ENCODE results near the gene IDE. TPM values are rescaled to one million over a fixed set of nuclear protein-coding genes. Genes with fewer than 3 reads are reported as not detected.

IDE gene
- polyA plus RNA-seq, 3 donors: 10.7 to 21.8 (median 15.6) TPM

DNA sequence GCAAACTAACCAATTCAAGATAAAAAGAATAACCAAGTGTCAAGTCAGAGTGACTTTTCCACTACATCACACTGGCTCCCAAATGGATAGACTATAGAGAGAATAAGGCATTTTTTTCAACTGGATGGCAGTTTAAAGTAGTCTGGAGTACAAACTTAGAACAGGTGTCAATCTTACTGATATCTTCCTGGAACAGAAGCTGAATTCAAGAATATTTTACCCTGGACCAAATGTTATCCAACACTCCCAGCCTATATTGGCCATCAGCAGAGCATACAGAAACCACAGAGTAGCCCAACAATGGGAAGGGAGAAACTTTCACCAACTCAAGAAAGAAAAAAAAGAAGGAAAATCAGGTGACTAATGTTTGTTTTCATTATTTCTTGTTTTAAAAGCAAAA is 11.5 kb downstream of the IDE start:
- Mint-ChIP-seq H3K4me3 (no peak overlapping the region), H3K36me3 (peaks cover 53 to 80% of the 10 kb centered on the region in 2 donors), H3K27me3 (ENCODE audit: low read depth in 3 of 3) (peaks cover 0 to 2% (median 0%) of the 10 kb centered on the region in 3 donors), H3K27ac (peak overlapping the region in 3 of 7 donors; percentile 8 to 67 (median 47)), H3K4me1 (peaks cover 8% of the 10 kb centered on the region), H3K9me3 (peaks cover 0 to 5% (median 0%) of the 10 kb centered on the region in 7 donors)
- Histone ChIP-seq H3K4me2 (replicated peaks; ENCODE audit: extremely low read depth, low read length, poor library complexity, severe bottlenecking) (no peak overlapping the region), H2AFZ (ENCODE audit: insufficient read depth, low read depth, low read length, poor library complexity, severe bottlenecking) (no peak overlapping the region), H3K4me3 (replicated peaks in 1 of 3; ENCODE audit: low read depth in 2 of 3, low read length in 3 of 3) (no peak overlapping the region), H3K36me3 (replicated peaks in 1 of 2; ENCODE audit: control insufficient read depth in 1 of 2, insufficient read depth in 2 of 2, low read length in 2 of 2) (peaks cover 20 to 67% of the 10 kb centered on the region in 2 donors), H4K20me1 (ENCODE audit: insufficient read depth, low read length) (peaks cover 24% of the 10 kb centered on the region), H3K27ac (ENCODE audit: low read depth in 1 of 2, low read length in 2 of 2) (no peak overlapping the region), H3K9me3 (replicated peaks in 1 of 2; ENCODE audit: control insufficient read depth in 1 of 2, insufficient read depth in 1 of 2, low read length in 2 of 2) (no peaks in the 10 kb centered on the region), H3K4me1 (ENCODE audit: control insufficient read depth in 1 of 2, insufficient read depth in 2 of 2, low read length in 2 of 2) (no peaks in the 10 kb centered on the region), H3K27me3 (ENCODE audit: control insufficient read depth in 2 of 2, insufficient read depth in 2 of 2, low read length in 2 of 2) (no peaks in the 10 kb centered on the region), H3K79me2 (ENCODE audit: insufficient read depth, low read length) (peaks cover 58% of the 10 kb centered on the region), H3K9ac (ENCODE audit: insufficient read depth, low read length, poor library complexity, severe bottlenecking) (no peak overlapping the region)
- TF ChIP-seq CTCF (IDR thresholded peaks at IDR 0.05): no peak
- DNase-seq: no peak
- intact Hi-C loops (cut with micrococcal nuclease): no loop called here

DNA sequence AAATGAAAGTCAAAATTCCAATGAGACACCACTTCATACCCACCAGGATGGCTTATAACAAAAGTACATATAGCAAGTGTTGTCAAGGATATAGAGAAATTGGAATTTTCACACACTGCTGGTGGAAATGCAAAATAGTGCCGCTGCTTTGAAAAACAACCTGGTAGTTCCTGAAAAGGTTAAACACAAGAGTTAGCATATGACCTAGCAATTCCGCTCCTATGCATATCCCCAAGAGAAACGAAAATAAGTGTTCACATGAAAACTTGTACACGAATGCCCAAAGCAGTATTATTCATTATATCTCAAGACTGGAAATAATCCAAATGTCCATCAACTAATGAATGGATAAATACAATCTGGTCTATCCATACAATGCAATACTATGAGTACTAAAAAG is 14.8 kb downstream of the IDE start:
- H3K9me3 Mint-ChIP-seq: peaks cover 8 to 25% (median 16%) of the 10 kb centered on the region in 7 donors
- peaks cover 0 to 2% (median 0%) of the 10 kb centered on the region in 3 donors for H3K27me3 Mint-ChIP-seq (ENCODE audit: low read depth in 3 of 3)
- Histone ChIP-seq H3K36me3 (replicated peaks in 1 of 2; ENCODE audit: control insufficient read depth in 1 of 2, insufficient read depth in 2 of 2, low read length in 2 of 2) (peaks cover 26 to 69% of the 10 kb centered on the region in 2 donors), H3K27ac (ENCODE audit: low read depth in 1 of 2, low read length in 2 of 2) (no peak overlapping the region), H3K27me3 (ENCODE audit: control insufficient read depth in 2 of 2, insufficient read depth in 2 of 2, low read length in 2 of 2) (no peaks in the 10 kb centered on the region), H2AFZ (ENCODE audit: insufficient read depth, low read depth, low read length, poor library complexity, severe bottlenecking) (no peak overlapping the region), H4K20me1 (ENCODE audit: insufficient read depth, low read length) (peaks cover 6% of the 10 kb centered on the region), H3K79me2 (ENCODE audit: insufficient read depth, low read length) (peaks cover 33% of the 10 kb centered on the region), H3K4me2 (replicated peaks; ENCODE audit: extremely low read depth, low read length, poor library complexity, severe bottlenecking) (no peak overlapping the region), H3K9ac (ENCODE audit: insufficient read depth, low read length, poor library complexity, severe bottlenecking) (no peak overlapping the region), H3K9me3 (replicated peaks in 1 of 2; ENCODE audit: control insufficient read depth in 1 of 2, insufficient read depth in 1 of 2, low read length in 2 of 2) (peaks cover 8 to 12% of the 10 kb centered on the region in 2 donors), H3K4me3 (replicated peaks in 1 of 3; ENCODE audit: low read depth in 2 of 3, low read length in 3 of 3) (no peak overlapping the region), H3K4me1 (ENCODE audit: control insufficient read depth in 1 of 2, insufficient read depth in 2 of 2, low read length in 2 of 2) (no peaks in the 10 kb centered on the region)
- intact Hi-C loops (cut with micrococcal nuclease): no loop called here
- 100% methylated on average over 2 of the region's 4 CpGs for WGBS (ENCODE audit: insufficient coverage)
- DNase-seq: no peak
- H3K4me3 Mint-ChIP-seq: no peak overlapping the region
- TF ChIP-seq CTCF (IDR thresholded peaks at IDR 0.05): no peak
- H3K36me3 Mint-ChIP-seq: peaks cover 58 to 88% of the 10 kb centered on the region in 2 donors
- no peak overlapping the region for H3K27ac Mint-ChIP-seq
- peaks cover 8% of the 10 kb centered on the region for H3K4me1 Mint-ChIP-seq

All from CD14-positive monocyte (primary cell).